ENCODE results near the gene ATP13A3. TPM values are rescaled to one million over a fixed set of nuclear protein-coding genes. Genes with fewer than 3 reads are reported as not detected.

ATP13A3 gene
- polyA plus RNA-seq, 10 donors, result 20.6 to 35.8 (median 28.6) TPM

DNA sequence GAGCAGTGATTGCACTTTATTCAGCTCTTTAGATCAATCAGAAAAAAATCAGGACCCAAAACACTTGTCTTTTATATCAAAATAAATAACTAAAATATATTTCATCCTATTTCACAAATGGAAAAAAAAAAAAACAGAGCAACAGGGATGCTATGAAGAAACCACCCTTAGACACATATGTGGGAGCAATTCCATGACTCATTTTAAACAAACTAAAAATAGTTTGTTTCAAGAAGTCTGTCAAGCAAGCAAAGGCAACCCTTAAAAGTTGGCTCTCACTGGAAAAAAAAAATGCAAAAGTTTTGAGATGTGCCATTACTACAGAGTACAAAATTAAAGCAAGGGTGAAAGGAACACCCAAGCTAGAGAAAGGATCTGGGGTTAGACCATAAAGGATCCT, 5.7 kb downstream of the ATP13A3 start:
- DNase-seq, result no peak

DNA sequence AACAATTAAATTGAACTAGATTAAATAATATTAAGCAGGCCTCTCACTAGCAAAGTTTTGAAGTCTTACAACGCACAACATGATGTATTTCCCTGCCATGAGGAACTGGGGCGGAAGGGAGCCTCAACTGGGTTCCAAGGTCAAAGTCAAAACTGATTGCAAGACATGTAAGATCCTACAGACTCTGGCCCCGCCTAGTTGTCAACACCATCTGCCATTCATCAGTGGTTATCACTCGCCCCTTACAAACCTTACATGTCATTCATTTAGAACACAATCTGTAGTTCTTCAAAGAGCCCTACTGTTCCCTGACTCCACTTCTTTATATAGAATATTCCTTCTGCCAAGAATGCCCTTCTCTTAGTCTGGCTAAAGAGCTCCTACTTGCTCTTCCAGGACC, 10.0 kb downstream of the ATP13A3 start:
- DNase-seq, result no peak

DNA sequence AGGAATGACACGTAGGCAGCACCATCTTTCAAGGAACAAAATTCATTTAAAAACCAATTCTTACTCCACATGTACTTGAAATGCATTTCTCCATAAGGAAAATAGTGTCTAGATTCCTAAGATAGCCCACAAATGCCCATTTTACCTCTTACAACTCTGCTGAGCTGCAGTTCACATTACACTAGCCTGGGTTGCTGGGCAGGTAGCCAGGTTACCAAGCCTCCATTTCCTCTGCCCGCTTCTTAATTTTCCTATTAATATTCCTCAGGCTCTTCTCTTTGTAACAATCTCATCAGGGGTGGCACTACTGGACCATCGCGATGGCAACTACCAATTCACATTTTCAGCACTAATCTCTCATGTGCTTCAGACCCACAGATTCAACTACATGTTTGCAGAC, 10.8 kb downstream of the ATP13A3 start:
- DNase-seq, result no peak

DNA sequence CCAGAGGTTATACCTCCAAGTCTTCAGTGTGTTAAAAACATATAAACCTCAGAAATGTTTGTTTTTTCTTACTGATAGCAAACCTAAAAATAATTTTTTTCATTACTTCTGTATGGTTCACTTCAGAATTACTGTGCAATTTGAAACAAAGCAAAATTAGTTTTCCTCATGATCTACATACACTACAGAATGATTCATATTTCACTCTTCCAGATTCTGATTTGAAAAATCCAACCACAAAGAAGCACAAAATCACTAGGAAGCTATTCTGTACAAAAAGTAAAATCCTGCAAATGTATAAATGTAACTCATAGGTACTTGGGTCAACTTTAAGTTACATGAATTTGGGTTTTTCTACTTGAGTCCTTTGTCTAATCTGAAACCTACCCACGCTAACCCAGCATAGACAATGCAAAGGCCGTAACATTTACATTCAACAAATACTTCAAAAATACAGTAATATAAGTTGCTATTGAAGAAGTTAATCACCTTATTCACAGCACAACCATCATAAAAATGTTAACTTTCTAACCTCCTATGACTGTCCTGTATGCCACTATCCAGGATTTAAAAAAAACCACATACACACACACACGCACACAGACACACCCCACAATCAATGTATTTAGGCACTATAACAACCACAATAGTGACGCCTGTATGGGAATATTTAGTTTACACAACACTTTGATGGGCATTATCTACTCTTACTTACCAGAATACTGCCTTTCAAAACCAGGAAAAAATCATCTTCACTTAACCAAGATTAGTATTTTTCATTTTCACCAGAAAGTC, 11.5 kb downstream of the ATP13A3 start:
- no peak for DNase-seq

DNA sequence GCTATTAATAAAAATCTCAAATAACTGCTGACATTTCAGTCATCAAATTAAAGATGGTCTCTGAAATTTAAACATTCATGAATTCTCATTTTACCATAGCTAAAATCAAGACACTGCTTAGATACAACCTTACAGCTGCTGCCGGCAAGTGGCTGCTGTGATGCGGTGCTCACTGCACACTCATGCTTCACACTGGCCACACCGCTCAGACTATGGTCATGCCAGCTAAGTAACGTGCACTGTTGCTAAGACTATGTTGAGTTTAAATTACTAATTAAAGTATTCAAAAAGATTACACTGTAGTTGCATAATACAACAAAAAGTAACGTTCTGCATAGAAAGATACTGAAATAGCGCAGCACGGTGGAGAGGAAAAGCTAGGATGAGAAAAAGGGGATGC, 12.1 kb downstream of the ATP13A3 start:
- no peak for DNase-seq

DNA sequence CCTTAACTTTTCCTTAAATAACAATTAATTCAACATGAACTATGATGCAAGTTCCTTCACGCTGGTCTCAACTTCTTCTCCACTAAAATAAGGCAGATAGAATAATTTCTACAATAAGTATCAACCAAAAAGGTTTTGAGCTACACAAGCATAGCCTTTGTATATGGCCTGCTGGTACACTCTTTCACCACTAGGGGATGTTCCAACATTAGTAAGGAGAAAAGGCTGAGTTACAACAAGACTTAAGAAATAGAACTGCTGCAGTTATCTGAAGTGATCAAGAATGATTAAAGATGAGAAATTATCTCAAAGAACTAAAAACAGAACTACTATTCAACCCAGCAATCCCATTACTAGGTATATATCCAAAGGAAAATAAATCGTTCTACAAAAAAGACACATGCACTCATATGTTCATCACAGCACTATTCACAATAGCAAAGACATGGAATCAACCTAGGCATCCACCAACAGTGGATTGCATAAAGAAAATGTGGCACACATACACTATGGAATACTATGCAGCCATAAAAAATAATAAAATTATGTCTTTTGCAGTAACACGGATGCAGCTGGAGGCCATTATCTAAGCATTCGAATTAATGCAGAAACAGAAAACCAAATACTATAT, 14.4 kb downstream of the ATP13A3 start:
- DNase-seq, result peak; percentile 51 to 69 (median 53)

DNA sequence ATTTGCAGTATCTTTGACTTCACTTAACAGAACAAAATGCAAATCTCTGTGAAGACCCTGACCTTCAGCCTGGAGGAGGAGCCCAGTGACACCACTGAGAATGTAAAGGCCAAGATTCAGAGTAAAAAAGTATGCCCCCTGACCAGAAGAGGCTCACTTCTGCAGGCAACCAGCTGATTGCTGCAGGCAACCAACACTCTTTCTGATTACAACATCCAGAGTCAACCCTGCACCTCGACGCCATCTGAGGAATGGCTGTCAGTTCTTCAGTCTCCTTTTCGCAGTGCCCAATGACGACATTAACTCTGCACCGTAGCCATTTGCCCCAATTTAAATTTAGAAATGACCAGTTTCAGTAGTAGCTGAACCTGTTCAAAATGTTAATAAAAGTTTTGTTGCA, 14.9 kb downstream of the ATP13A3 start:
- no peak for DNase-seq

DNA sequence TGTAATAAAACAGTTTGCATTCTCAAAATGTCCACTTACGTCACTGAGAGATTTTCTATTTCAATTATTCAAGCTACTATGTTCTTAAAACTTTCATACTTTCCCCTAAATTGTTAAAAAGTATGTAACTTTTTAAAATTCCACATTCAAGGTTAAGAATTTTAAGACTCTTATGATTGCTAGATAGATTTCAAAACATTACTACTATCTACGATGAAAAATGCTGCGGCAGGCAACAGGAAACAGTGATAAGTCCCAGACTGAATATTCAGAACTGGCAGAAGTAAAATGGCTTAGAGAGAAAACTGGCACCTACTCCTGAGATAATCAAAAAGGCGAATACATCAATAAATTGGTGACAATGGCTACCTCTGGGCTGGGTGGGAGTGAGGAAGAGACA, 16.2 kb downstream of the ATP13A3 start:
- no peak for DNase-seq

DNA sequence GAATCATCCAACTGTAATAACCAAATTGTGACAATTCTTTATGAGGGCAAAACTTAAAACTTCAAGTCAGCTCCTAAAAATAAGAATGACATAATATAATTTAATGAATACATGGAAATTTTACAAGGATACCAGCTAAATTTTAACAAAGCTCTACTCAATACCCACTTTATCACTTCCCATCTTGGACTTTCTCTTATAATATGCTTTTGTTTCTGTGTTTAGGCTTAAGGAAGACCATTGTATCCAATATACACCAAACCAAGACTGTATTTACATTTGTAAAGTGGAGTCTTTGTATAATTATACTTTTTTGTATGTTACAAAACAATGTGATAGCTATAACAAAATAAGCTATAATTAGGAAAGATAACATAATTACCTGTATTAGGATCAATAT, 16.8 kb downstream of the ATP13A3 start:
- DNase-seq, result no peak

DNA sequence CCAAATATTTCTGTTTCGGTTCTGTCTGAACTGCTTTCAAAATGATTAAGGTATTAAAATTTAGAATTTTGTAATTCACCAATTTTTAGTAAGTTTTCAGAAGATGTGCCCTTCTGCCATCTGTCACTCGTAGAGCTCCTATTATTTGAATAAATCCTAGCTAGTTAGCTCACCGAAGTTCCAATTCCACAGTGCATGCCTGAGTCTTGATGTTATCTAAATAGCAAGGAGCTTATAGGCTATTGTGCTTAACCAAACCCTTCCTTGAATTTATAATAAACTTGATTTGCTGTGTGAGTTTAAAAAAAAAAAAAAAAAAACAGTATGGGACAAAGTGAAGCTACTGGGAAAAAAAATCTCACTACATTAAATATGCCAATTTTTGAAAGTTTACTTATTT, 18.7 kb downstream of the ATP13A3 start:
- no peak for DNase-seq

DNA sequence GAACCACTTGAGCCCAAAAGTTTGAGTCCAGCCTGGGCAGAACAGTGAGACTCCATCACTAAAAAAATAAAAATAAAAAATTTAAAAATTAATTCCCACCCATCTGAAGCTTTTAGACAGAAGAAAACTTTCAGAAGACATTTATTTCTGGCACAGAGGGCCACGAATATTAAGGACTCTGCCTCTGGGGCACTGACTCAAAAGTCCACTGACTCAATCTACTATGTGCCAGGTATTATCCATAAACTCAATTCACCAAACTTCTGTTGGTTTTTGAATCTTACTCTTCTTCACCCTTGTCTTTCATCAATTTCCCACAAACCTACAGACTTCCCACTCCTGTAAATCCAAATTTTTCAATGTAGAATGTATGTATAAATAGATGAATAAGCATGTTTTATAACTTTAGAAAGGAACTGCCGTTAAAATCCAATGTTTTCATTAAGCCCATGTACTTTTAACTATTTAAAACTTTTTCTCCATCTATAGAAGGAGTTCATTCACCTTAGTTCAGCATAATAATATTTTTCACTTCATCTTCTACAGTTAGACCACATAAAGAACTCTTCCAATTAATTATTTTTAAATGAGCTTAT, 19.9 kb downstream of the ATP13A3 start:
- DNase-seq, result no peak

DNA sequence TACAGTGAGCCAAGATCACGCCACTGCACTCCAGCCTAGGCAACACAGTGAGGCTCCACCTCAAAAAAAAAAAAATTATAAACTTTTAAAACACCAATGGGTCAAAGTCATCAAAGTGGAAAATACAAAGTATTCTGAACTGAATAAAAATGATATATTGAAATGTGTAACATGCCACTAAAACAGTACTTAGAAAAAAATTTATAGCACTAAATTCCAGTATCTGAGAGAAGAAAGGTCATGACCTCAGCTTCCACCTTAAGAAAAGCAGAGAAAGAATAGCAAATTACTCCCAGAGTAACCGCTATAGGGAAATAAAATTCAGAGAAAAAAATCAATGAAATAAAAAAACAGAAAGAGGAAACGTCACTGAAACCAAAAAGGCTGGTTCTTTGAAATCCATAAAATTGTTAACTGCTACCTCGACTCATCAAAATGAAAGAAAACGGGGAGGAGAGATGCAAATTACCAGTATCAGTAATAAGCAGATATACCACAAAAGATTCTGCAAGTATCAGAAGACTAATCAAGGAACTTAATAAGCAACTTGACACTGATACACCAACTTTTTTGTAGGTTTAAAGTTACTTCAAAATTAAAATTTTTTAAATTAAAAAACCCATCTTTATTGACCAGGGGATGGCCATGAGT, 20.8 kb downstream of the ATP13A3 start:
- DNase-seq, result no peak

DNA sequence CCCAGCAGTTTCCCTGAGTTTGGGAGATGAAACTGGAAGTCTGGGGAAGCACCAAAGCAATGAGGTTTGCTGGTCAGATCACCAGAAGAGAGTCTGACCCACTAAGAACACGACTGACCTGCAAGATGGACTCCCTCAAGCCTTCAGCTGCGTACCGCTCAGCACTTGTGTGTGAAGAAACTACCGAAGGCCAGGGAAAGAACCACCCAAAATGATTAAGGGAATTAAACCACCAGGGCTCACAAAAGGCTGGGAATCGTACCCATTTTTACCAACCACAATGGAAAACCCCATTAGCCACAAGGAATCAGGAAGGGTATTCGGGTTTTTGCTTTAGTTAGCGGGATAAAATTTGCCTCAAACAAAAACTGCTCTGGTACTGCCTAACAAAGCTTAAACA, 21.6 kb downstream of the ATP13A3 start:
- DNase-seq, result no peak

DNA sequence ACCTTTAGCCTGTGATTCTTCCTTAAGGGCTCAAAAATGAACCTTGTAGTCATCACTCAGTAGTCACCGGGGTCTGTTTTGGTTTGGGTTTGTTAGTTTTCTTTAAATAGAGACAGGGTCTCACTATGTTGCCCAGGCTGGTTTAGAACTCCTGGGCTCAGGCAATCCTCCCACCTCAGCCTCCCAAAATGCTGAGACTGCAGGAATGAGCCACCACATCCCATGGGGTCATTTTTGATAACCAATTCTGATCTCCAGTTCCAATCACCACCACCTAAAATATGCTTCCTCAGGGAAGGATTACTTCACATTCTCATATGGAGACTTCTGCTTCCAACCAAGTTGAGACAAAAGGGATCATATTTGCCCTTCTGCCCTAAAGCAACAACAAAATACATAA, 22.1 kb downstream of the ATP13A3 start:
- DNase-seq, result no peak

DNA sequence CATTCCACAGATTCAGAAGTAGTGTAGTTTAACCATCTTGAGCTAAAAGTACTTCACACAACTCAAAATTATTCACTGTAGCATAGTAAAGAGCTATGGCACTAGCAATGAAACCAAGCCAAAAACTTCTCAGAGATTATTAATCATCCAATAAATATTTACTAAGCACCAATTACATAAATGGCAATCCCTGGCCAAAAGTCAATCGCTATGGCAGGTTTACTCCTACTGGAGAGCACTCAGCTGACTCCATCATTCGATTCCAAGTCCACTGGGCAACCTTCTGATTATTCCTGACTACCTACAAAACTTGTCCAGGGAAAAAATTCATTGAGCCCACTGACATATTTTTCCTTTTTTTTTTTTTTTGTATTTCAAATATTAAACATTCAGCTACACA, 23.9 kb downstream of the ATP13A3 start:
- no peak for DNase-seq

DNA sequence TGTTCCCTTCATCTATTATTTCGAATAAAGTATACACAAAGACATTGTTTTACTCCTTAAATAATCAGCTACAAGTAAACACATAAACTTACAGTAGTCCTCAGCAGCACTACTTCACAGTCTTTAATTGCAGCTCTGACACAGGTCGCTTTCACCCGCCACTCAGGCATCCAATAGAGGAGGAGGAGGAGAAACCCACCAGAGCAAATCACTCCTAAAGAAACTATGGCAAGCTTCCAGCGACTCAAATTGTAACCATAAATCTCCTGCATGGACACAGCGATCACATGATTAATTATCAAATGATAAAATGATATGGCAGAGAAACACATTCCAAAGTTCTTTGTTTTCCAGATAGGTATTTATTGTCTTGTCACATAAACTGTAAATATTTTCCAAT, 26.2 kb downstream of the ATP13A3 start:
- DNase-seq, result no peak

DNA sequence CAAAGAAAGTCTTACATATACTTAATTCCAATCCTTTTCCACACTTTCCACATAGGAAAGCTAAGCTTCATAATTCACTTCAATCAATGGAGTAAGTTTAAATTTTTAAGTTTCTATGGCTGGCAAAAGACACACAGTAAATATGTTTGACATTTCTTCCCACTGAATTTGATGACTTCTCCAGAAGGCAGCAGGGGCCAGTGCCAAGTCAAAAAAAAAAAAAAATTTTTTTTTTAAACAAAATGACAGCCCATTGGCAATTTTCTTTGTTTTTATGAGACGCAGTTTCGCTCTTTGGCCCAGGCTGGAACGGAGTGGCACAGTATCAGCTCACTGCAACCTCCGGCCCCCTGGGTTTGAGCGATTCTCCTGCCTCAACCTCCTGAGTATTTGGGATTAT, 28.7 kb downstream of the ATP13A3 start:
- DNase-seq, result peak in 2 of 3 donors; percentile 20 to 22

DNA sequence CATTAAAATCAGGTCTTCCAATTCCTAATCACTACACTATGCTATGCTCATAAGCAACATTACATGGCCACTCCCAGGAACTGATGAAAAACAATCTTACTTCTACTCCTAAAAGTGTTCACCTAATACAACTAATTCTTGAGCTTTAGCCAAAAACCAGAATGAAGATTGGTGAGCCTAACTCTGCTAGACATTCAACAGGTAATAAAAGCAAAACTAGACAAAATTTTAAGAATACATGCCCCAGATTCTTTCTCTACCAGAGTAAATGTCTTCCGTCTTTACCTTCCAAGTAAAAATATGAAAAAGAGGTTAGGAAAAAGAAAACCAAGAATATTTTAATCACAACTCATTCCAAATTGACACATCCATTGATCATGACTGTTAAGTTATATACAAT, 31.3 kb downstream of the ATP13A3 start:
- no peak for DNase-seq

DNA sequence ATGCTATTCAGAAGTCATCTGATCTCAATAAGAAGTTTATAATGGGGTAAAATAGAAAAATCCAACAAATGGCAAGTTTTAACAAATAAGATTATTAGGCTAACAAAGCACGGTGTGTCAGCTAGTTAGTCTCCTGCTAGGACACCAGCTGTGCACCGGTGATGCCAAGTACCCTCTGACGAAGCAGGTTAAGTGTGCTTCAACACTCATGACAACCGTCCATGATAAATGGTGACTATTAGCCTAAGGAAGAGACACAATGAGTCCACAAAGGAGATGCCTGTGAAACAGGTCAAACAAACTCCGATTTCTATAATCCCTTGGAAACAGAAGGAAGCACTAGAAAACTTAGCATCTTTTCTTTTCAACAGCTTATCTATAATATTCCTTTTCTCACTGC, 36.5 kb downstream of the ATP13A3 start:
- no peak for DNase-seq

DNA sequence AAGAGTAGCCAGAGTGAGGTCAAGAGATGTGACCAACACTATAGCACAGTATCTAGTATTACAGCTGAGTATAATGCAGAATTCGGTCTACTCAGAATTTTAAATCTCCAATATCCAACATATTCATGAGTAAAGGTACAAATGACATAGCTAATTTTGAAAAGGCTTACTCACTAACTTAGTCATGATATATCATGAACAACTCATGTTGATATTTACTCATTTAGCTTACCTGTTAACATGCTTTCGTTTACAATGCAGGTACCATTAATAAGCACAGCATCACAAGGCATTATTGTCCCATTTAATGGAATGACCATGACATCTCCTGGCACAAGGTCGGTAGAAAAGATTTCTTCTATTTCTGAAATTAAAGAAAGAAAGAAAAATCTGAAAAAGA, 36.9 kb downstream of the ATP13A3 start:
- DNase-seq, result no peak

DNA sequence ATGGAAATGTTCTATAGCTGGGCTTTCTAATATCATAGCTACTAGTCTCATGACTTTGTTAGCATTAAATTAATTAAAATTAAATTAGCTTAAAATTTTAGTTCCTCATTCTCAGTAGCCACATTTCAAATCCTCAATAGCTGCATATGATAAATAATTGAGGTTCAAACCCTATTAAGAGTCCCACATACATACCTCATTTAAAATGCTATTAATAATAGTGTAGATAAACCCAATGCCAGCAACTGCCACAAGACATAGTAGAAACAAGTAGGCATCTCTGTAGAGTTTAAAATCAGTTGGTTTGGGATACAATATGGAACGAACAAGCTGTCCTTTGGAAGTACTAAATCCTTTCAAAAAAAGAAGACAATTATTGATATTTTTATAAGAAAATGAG, 39.1 kb downstream of the ATP13A3 start:
- no peak for DNase-seq

DNA sequence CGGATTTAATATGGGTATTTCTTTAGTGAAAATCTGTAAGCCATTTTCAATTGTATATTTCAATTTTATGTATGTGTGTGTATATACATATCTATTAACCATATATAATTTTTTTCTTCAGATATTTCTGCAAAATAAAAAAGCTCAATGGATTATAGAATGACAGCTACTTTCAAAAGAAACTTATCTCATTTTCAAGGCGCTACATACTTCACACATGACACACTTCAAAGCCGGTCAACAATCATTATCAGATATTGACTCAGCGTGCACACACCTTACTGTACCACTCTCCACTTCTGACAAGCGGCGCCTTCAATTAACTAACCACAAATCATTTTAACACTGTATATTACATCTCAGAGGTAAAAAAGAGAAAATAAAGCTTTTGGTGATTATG, 39.6 kb downstream of the ATP13A3 start:
- no peak for DNase-seq

DNA sequence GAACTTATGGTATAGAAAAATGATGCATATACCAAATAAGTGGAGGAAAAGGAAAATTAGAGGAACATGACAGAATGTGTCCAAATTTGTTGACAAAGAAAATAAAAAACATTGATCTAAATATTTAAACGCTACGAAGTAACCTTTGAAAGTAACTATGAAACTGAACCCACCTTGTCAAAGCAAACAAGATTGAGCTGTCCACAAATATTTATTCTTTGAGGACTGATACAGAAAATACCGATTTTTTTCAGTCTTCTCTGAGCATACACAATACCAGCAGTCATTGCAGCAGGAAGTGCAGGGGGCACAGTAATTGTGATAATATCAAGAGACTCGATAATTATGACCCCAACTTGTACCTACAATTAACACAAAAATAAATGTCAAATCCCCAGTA, 40.0 kb downstream of the ATP13A3 start:
- no peak for DNase-seq

Data from muscle of back (tissue), 11 donors.